Stomach smooth muscle (tissue), 2 donors: ENCODE measurements around the gene PTPRG.

Experiments
- H3K27ac ChIP-seq: one replicate; pipeline ENCODE4 v1.7.0; 2013; ENCODE audit warnings: mild to moderate bottlenecking, low read length, inconsistent platforms
- H3K27me3 ChIP-seq, 2 donors: one replicate each; pipeline ENCODE4 v1.7.0; 2013; ENCODE audit warnings: low read length in 2 of 2; ENCODE audit not compliant: insufficient read depth in 2 of 2, control insufficient read depth in 1 of 2
- H3K36me3 ChIP-seq, 2 donors: one replicate each; pipeline ENCODE4 v1.7.0; 2013; ENCODE audit warnings: low read length in 2 of 2; ENCODE audit not compliant: control insufficient read depth in 2 of 2, insufficient read depth in 2 of 2
- H3K4me1 ChIP-seq: one replicate; pipeline ENCODE4 v1.7.0; 2013; ENCODE audit warnings: low read length; ENCODE audit not compliant: control insufficient read depth, insufficient read depth
- H3K4me3 ChIP-seq, 2 donors: one replicate each; pipeline ENCODE4 v1.7.0; 2013; ENCODE audit warnings: low read length in 2 of 2
- H3K9ac ChIP-seq, 2 donors: one replicate each; pipeline ENCODE4 v1.7.0; 2013; ENCODE audit warnings: low read length in 2 of 2, mild to moderate bottlenecking in 1 of 2
- H3K9me3 ChIP-seq, 2 donors: one replicate each; pipeline ENCODE4 v1.7.0; 2013; ENCODE audit warnings: low read length in 2 of 2; ENCODE audit not compliant: control insufficient read depth in 2 of 2
- donor health status: healthy.
- donor health status: Pancreatic carcinoma.

Gene PTPRG

DNA sequence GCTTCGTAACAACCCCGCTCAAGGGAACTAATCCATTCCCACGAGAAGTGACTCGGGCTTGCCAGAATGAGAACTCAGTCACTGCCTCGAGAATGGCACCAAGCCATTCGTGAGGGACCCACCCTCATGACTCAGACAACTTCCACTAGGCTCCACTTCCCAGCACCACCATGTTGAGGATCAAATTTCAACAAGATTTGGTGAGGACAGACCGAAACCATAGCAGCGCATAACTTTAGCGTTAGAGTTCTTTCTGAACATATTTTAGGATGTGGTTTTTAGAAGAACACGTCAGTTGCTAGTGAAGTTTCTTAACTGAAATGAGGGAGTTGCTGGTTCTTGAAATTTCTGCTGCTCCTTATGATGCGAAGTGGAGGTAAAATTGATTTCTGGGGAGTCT is 13.5 kb downstream of the PTPRG start:
- H3K27ac ChIP-seq: no peak overlapping the region
- no peak overlapping the region for H3K9ac ChIP-seq
- H3K27me3 ChIP-seq: no peaks in the 10 kb centered on the region
- no peak overlapping the region for H3K4me3 ChIP-seq
- no peaks in the 10 kb centered on the region for H3K36me3 ChIP-seq
- H3K4me1 ChIP-seq: peaks cover 11% of the 10 kb centered on the region
- H3K9me3 ChIP-seq: no peaks in the 10 kb centered on the region

DNA sequence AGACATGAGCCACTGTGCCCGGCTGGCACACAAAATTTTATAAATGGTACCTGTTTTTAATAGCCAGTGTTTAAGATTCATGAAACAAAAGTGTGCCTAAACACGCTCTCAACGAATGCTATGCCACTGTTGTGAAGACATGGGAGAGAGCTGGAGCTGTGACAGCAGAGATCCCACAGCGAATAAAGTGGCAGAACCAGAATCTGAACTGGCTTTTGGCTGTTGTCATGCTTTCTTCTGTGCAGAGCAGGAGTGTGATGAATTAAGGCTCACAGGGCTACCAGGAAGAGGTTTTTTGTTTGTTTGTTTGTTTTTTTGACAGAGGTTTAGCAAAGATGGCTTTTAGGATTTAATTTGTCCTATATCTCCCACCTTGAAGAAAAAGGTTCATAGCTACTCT is 14.5 kb downstream of the PTPRG start:
- no peak overlapping the region for H3K9ac ChIP-seq
- H3K4me3 ChIP-seq: no peak overlapping the region
- H3K27me3 ChIP-seq: no peaks in the 10 kb centered on the region
- H3K36me3 ChIP-seq: no peaks in the 10 kb centered on the region
- no peak overlapping the region for H3K27ac ChIP-seq
- no peaks in the 10 kb centered on the region for H3K9me3 ChIP-seq
- H3K4me1 ChIP-seq: peaks cover 11% of the 10 kb centered on the region

DNA sequence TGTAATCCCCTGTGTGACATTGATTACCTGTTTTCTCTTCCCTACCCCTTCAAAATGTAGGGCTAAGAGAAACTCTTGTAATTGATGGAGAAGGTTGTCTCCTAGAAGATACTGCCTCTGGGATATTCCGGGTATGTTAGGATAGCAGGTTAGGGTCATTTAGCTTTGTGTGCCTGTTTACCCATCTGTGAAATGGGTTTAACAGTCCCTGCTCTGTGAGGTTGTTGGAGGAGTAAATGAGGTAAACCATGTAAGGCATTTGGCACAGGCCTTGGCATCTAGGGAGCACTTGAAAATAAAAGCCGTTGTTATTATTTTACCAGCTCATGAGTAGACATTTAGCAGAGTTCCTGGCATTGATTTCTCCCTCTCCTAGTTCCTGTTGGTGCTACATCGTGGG is 16.4 kb downstream of the PTPRG start:
- Histone ChIP-seq H3K4me1 (peaks cover 14% of the 10 kb centered on the region), H3K36me3 (no peaks in the 10 kb centered on the region), H3K27me3 (no peaks in the 10 kb centered on the region), H3K27ac (no peak overlapping the region), H3K9ac (no peak overlapping the region), H3K4me3 (peak overlapping the region in 1 of 2 donors; percentile 15), H3K9me3 (no peaks in the 10 kb centered on the region)

DNA sequence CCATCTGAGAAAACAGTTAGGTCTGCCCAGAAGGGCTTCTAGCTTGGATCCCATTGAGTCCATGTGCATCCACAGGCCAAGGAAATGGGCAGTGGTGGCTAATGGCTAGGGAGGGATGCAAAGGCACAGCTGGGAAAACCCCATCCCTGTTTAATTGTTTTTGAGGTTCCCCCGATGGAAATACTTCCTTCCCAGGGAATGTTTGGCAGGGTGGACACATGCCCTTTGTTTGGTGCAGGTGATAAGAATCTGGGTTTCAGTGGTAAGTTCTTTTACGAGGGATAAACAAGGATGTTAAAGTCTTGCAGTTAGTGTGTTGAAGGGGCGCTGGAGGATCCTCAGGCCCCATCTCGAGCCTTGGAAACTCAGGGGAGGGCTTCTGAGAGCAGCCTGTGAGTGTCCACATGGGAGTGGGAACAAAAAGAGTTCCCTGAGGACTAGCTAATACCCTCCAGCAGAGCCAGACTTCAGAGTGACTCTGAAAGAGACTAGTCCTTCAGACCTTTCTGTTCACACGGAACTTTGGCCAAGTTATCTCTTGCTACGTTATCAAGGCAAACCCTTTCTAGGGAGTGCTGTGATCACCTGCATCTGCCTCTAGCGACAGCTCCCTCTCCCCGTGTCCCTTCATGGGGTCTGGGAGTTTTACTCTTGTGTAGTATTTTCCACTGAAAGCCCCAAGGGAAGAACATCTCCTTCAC is 17.4 kb downstream of the PTPRG start:
- Histone ChIP-seq H3K27ac (peak overlapping the region; percentile 37), H3K36me3 (no peaks in the 10 kb centered on the region), H3K27me3 (no peaks in the 10 kb centered on the region), H3K9me3 (no peaks in the 10 kb centered on the region), H3K4me3 (no peak overlapping the region), H3K4me1 (peaks cover 14% of the 10 kb centered on the region), H3K9ac (no peak overlapping the region)

DNA sequence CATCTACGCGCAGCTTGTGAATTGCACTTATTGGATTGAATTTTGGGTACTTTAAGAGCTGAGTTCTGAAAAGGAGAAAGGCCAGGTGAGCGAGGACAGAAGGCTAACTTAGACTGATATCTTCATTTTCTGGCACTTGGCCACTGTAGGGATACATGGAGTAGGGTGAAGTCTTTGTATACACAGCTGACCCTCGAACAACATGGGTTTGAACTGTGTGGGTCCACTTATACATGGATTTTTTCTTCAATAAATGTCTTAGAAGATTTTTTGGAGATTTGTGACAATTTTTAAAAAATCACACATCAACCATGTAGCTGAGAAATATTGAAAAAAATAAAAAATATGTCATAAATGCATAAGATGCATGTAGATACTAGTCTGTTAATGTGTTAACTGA is 18.3 kb downstream of the PTPRG start:
- Histone ChIP-seq H3K36me3 (no peaks in the 10 kb centered on the region), H3K27me3 (no peaks in the 10 kb centered on the region), H3K4me3 (no peak overlapping the region), H3K9ac (no peak overlapping the region), H3K27ac (no peak overlapping the region), H3K9me3 (no peaks in the 10 kb centered on the region), H3K4me1 (peaks cover 14% of the 10 kb centered on the region)

DNA sequence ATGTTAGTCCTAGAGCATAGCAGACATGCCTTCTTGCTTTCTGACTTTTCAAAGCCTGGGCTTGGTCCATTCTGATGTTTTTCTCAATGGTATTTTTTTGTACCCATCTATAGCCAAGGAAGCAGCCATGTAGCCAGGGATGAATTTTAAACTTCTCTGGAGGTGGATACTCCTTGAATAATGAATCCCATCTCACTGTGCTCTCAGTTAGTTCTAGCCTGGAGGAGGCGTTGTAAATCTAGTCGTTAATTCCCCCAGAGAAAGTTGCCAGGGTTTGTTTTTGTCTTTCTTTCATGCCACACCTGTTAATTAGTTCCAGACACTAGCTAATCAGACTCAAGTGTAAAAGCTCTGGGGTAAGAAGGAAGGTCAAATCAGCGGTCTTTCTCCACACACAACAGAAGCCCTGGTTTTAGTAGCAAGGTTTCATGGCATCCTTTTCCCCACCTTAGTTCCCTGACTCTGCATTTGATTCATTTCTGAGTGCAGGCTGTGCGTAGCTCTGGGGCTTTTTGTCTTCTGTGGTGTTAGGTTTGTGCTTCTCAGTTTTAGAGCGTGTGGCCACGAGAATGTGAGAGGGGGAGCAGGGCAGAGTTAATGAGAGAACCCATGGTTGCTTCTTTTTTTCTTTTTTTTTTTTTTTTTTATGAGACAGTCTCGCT is 19.7 kb downstream of the PTPRG start:
- H3K27me3 ChIP-seq: no peaks in the 10 kb centered on the region
- no peaks in the 10 kb centered on the region for H3K9me3 ChIP-seq
- no peak overlapping the region for H3K27ac ChIP-seq
- no peaks in the 10 kb centered on the region for H3K36me3 ChIP-seq
- H3K9ac ChIP-seq: no peak overlapping the region
- H3K4me3 ChIP-seq: no peak overlapping the region
- peaks cover 14% of the 10 kb centered on the region for H3K4me1 ChIP-seq

DNA sequence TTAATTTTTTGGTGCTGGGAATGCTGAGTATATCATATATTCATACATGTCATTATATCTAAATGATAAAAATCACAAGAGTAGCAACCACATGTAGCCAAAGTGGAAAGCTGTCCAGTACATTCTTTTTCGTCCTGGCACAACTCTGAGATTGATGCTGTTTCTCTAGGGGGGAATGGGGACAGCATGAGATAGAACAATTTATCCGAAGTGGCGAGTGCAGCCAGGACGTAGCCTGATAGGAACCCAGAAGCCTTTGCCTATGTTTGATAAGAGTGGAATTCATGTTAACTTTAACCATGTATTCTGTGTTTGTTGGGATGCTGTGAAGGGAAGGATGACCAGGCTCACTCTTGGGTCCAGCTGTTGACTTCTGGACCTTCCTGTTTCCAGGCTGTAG is 20.9 kb downstream of the PTPRG start:
- Histone ChIP-seq H3K36me3 (no peaks in the 10 kb centered on the region), H3K9me3 (no peaks in the 10 kb centered on the region), H3K4me3 (no peak overlapping the region), H3K4me1 (peaks cover 14% of the 10 kb centered on the region), H3K27ac (no peak overlapping the region), H3K9ac (no peak overlapping the region), H3K27me3 (no peaks in the 10 kb centered on the region)

DNA sequence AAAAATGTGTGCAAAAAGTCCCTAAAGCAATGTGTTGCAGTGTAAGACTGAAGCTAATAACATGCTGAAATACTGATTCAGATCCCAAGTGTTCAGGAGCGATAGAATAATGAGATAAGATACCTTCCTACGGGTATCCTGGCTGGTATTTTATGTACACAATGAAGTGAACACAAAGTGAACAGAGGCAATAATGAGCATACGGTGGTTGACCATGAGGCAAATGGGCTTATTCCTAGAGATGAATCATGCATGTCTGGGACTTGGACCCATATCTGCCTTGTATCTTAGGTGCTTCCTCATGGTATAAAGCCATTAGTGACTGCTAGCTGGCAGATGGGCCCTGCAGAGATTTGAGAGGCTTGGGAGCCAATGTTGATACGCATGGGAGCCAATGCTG is 21.5 kb downstream of the PTPRG start:
- H3K27ac ChIP-seq: no peak overlapping the region
- no peak overlapping the region for H3K9ac ChIP-seq
- no peaks in the 10 kb centered on the region for H3K27me3 ChIP-seq
- H3K9me3 ChIP-seq: no peaks in the 10 kb centered on the region
- no peaks in the 10 kb centered on the region for H3K36me3 ChIP-seq
- H3K4me3 ChIP-seq: no peak overlapping the region
- H3K4me1 ChIP-seq: peaks cover 12% of the 10 kb centered on the region

DNA sequence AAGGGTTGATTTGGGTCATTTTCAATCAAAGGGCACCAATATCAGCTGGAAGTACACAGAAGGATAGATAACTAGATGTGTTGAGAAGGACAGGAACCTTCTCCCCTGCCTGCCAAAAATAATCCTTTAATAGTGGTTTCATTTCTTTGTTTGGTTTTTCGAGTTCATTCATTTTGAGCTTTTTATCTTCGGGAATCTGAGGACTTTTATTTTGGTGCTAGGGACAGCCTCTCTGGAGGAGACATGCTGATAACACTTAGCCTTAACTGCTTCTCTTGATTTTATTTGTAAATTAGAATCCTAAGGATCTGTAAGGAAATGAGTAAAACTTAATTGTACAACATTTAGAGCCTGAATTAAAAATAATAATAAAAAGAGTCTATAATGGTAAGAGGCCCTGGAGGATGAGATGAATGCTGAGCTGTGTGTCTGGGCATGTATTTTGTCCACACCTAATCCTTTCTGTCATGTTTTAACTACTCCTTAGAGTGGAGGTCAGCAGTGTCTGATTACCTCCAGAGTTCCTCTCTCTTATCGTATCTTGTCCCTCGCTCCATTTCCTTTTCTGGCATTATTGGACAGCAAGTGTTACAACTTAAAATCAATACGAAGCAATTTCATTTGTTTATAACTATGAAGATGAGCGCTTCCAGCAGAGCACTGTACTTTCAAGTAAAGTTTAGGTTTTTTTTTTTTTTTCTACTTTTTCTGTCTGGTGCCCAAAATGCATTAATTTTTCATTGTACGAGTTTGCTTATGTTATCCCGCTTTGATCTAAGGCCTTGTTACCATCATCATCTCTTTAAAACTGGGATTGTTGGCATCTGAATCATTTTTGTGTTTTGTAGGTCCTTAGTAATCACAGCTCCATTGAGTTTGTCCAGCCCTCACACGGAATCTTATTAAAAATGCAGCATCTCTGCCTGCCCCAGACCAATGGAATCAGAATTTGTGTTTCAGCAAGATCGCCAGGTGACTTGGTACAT is 22.8 kb downstream of the PTPRG start:
- Histone ChIP-seq H3K9ac (no peak overlapping the region), H3K4me1 (peaks cover 3% of the 10 kb centered on the region)

DNA sequence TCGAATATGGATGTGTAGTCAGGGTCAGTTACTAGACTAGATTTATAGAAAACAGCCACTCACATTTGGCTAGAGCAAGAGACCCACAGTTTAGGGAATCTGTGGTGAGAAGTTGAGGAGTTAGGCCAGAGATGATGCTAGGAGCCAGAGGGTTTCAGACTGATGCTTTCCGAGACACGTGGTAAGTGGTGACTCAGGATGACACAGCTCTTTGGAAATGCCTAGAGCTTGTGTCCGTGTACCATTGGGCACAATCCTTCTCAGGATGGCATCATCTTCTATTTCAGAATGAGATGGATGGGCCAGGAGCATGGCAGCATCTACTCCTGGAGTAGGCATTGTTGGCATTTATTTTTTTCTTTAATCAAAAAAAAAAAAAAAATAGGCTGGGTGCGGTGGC is 28.5 kb downstream of the PTPRG start:
- H3K9ac ChIP-seq: no peak overlapping the region
- no peaks in the 10 kb centered on the region for H3K27me3 ChIP-seq
- H3K4me1 ChIP-seq: peaks cover 13% of the 10 kb centered on the region
- H3K27ac ChIP-seq: no peak overlapping the region
- no peak overlapping the region for H3K4me3 ChIP-seq
- H3K9me3 ChIP-seq: no peaks in the 10 kb centered on the region
- no peaks in the 10 kb centered on the region for H3K36me3 ChIP-seq

More for the DNA sequence above, 22.8 kb downstream of the PTPRG start:
- Histone ChIP-seq H3K9me3 (no peaks in the 10 kb centered on the region), H3K36me3 (no peaks in the 10 kb centered on the region), H3K4me3 (peak overlapping the region in 1 of 2 donors; percentile 16), H3K27me3 (no peaks in the 10 kb centered on the region), H3K27ac (no peak overlapping the region)
